IPS-20b (cell line): ENCODE measurements around the gene ABTB1.

Source experiments
- H3K27ac ChIP-seq: one replicate; pipeline ENCODE4 v1.5.1; 2013; ENCODE audit warnings: low read length
- H3K27me3 ChIP-seq: 2 replicates; pipeline ENCODE4 v1.6.1; 2013; ENCODE audit warnings: mild to moderate bottlenecking, low read length, inconsistent platforms; ENCODE audit not compliant: insufficient read depth
- H3K36me3 ChIP-seq: 2 replicates; pipeline ENCODE4 v1.6.1; 2013; ENCODE audit warnings: low read depth, mild to moderate bottlenecking, inconsistent platforms, low read length, moderate library complexity; ENCODE audit not compliant: insufficient read depth
- H3K4me1 ChIP-seq: 2 replicates; pipeline ENCODE4 v1.6.1; 2013; ENCODE audit warnings: mild to moderate bottlenecking, control low read depth, inconsistent platforms, low read length, moderate library complexity; ENCODE audit not compliant: insufficient read depth
- H3K4me3 ChIP-seq: 2 replicates; pipeline ENCODE4 v1.5.1; 2013; ENCODE audit warnings: mild to moderate bottlenecking, low read length, inconsistent platforms
- H3K9ac ChIP-seq: 2 replicates; pipeline ENCODE4 v1.6.1; 2013; ENCODE audit warnings: low read depth, mild to moderate bottlenecking, inconsistent platforms, low read length, moderate library complexity
- H3K9me3 ChIP-seq: 2 replicates; pipeline ENCODE4 v1.6.1; 2013; ENCODE audit warnings: mild to moderate bottlenecking, low read depth, low read length, inconsistent platforms; ENCODE audit not compliant: insufficient read depth

Gene ABTB1

GRCh38 chr3:127637971-127638370 is 34.8 kb upstream of the ABTB1 start:
- Histone ChIP-seq H3K9me3 (no peaks in the 10 kb centered on the region), H3K4me1 (no peaks in the 10 kb centered on the region), H3K27me3 (no peaks in the 10 kb centered on the region), H3K4me3 (no peak overlapping the region), H3K36me3 (0 out of 2 replicates have a peak, but pooled peaks cover 8% of the 10 kb centered on the region), H3K9ac (no peak overlapping the region), H3K27ac (no peak overlapping the region)

DNA sequence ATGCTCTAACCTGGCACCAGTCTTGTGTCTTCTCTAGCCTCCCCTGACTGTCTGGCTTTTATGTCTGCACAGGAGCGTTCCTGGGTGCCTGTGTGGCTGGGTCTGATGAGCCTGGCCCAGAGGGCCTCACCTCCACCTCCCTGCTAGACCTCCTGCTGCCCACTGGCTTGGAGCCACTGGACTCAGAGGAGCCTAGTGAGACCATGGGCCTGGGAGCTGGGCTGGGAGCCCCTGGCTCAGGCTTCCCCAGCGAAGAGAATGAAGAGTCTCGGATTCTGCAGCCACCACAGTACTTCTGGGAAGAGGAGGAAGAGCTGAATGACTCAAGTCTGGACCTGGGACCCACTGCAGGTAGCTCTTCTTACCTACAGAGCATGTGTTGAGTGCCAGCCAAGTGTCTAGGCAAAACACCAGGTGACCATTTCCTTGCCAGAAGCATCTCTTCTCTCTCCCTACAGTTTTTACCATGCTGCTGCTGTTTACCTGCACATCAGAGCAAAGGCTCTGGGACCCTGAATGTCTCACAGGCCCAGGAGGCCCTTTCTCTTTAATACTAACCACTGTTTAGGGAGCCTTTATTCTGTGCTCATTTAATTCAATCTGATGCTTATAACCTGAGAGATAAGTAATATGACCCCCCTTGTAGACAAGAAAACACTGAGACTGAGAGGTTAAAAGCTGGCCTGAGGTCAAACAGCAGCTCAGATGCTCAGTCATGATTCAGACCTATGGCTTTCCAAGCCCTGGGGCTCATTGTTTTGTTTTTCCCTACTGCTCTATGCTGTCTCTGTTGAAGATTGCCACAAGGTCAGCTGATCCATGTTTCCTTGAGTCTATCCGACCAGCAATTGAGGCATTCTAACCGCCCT is 33.3 kb upstream of the ABTB1 start:
- Histone ChIP-seq H3K27ac (no peak overlapping the region), H3K36me3 (0 out of 2 replicates have a peak, but pooled peaks cover 8% of the 10 kb centered on the region), H3K4me3 (no peak overlapping the region), H3K4me1 (0 out of 2 replicates have a peak, but pooled peaks cover 4% of the 10 kb centered on the region), H3K9me3 (no peaks in the 10 kb centered on the region), H3K27me3 (no peaks in the 10 kb centered on the region), H3K9ac (no peak overlapping the region)

DNA sequence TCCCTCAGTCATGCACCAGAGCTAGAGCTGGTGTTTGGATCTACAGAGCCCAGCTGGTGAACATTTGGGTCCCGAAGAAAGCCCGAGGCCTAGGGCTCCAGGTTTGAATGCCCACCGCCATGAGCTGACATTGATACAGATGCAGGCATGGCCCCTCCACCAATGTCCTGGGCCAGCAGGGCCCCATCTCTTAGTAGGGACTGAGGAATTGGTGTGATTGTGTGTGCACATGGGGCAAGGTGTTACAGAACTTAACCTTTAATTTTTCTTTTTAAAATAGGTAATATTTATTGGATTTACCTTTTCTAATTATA is 32.8 kb upstream of the ABTB1 start:
- Histone ChIP-seq H3K27ac (no peak overlapping the region), H3K4me3 (no peak overlapping the region), H3K27me3 (no peaks in the 10 kb centered on the region)

GRCh38 chr3:127644641-127645370 is 27.9 kb upstream of the ABTB1 start:
- Histone ChIP-seq H3K36me3 (0 out of 2 replicates have a peak, but pooled peaks cover 3% of the 10 kb centered on the region), H3K4me1 (0 out of 2 replicates have a peak, but pooled peaks cover 4% of the 10 kb centered on the region), H3K9ac (no peak overlapping the region), H3K9me3 (no peaks in the 10 kb centered on the region), H3K27ac (no peak overlapping the region), H3K4me3 (no peak overlapping the region), H3K27me3 (no peaks in the 10 kb centered on the region)

More for the DNA sequence above, 32.8 kb upstream of the ABTB1 start:
- Histone ChIP-seq H3K9ac (no peak overlapping the region), H3K36me3 (0 out of 2 replicates have a peak, but pooled peaks cover 8% of the 10 kb centered on the region), H3K4me1 (0 out of 2 replicates have a peak, but pooled peaks cover 4% of the 10 kb centered on the region), H3K9me3 (no peaks in the 10 kb centered on the region)

DNA sequence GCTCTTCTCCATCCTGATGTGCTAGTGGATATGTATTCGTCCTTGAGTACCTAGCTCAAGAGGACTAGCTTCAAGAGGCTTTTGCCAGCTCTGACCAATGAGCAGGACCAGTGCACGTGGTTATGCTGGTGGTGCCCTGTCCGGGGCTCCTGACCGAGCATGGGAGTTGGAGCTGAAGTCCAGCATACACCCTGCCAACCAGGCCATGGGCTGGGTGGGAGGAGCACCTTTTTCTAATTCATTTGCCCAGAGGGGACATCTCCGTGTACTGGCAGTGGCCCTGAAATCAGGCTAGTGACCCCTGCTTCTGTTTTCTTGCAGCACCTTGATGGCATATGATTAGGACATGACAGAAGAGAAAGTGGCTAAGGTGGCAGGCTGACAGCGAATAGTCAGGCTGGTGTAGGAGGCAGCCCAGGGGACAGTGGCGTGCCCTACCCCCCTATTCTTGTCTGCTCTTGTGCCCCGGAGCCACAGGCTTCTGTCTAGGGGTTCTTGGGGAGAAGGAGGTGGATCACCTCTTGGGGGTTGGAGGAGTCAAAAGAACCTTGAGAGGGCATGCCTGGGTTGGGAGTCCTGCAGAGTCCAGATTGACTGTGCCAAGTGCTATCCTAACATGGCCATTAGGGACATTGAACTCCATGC is 27.3 kb upstream of the ABTB1 start:
- no peak overlapping the region for H3K4me3 ChIP-seq
- no peaks in the 10 kb centered on the region for H3K36me3 ChIP-seq
- H3K4me1 ChIP-seq: 0 out of 2 replicates have a peak, but pooled peaks cover 4% of the 10 kb centered on the region
- H3K27me3 ChIP-seq: no peaks in the 10 kb centered on the region
- no peaks in the 10 kb centered on the region for H3K9me3 ChIP-seq
- no peak overlapping the region for H3K27ac ChIP-seq
- no peak overlapping the region for H3K9ac ChIP-seq

GRCh38 chr3:127646501-127647046 is 26.2 kb upstream of the ABTB1 start:
- Histone ChIP-seq H3K27ac (no peak overlapping the region), H3K9ac (no peak overlapping the region), H3K4me3 (no peak overlapping the region), H3K27me3 (no peaks in the 10 kb centered on the region), H3K36me3 (no peaks in the 10 kb centered on the region), H3K9me3 (no peaks in the 10 kb centered on the region), H3K4me1 (0 out of 2 replicates have a peak, but pooled peaks cover 4% of the 10 kb centered on the region)

GRCh38 chr3:127647166-127647844 is 25.4 kb upstream of the ABTB1 start:
- H3K27me3 ChIP-seq: no peaks in the 10 kb centered on the region
- H3K4me1 ChIP-seq: 0 out of 2 replicates have a peak, but pooled peaks cover 4% of the 10 kb centered on the region
- H3K9me3 ChIP-seq: no peaks in the 10 kb centered on the region
- no peak overlapping the region for H3K27ac ChIP-seq
- H3K9ac ChIP-seq: no peak overlapping the region
- no peaks in the 10 kb centered on the region for H3K36me3 ChIP-seq
- H3K4me3 ChIP-seq: no peak overlapping the region

DNA sequence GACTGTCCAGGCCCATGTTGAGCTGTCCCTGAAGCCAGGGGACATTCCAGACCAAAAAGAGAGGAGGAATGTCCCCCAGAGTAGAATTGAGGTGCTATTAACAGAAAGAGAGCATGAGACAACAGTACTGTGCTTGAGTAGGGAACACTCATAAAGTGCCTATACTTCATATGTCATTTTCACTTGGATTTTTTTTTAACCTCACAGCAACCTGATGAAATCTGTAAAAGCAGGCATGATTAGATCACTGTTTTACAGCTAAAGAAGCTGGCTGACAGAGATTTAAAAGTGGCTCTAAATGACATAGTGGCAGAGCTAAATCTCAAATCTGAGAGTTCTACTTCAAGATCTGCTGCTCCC is 24.9 kb upstream of the ABTB1 start:
- Histone ChIP-seq H3K4me3 (no peak overlapping the region), H3K4me1 (0 out of 2 replicates have a peak, but pooled peaks cover 4% of the 10 kb centered on the region), H3K9me3 (no peaks in the 10 kb centered on the region), H3K27ac (no peak overlapping the region), H3K27me3 (no peaks in the 10 kb centered on the region), H3K36me3 (no peaks in the 10 kb centered on the region), H3K9ac (no peak overlapping the region)

- H3K9me3 ChIP-seq: no peaks in the 10 kb centered on the region
- H3K4me1 ChIP-seq: no peaks in the 10 kb centered on the region
- H3K27me3 ChIP-seq: no peaks in the 10 kb centered on the region
- no peak overlapping the region for H3K4me3 ChIP-seq
- no peaks in the 10 kb centered on the region for H3K36me3 ChIP-seq
- H3K27ac ChIP-seq: no peak overlapping the region
- no peak overlapping the region for H3K9ac ChIP-seq
Observed at GRCh38 chr3:127650236-127650635, 22.5 kb upstream of the ABTB1 start.

DNA sequence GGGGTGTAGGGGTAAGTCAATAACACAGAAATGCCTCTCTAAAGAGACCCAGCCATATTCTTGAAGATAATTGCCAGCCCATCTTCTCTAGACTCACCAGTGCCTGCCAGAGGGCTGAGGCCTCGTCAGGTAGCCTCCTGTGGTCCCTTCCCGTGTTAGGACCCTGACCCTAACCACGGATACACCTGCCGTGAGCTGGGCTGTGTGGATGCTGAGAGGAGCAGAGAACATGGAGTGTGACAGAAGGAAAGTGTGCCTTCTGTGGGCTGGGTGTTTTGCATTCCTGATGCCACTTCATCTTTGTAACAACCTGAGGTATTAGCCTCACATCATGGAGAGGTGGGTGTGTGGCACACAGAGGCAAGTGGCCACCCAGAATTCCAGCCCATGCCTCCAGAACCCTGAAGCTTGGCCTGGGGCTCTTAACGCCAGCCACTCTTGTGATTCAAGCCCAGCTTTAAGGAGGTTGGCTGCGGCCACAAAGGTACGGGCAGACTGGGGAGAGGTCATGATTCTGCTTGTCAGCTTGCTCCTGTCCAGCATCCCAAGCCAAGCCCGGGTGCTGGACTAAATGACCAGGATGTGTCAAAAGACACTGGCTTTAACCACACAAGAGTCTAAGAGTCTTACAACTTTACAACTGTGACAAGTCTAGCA is 21.1 kb upstream of the ABTB1 start:
- Histone ChIP-seq H3K9me3 (no peaks in the 10 kb centered on the region), H3K27ac (no peak overlapping the region), H3K27me3 (no peaks in the 10 kb centered on the region), H3K9ac (no peak overlapping the region), H3K4me3 (no peak overlapping the region), H3K4me1 (no peaks in the 10 kb centered on the region), H3K36me3 (no peaks in the 10 kb centered on the region)
